Measurements from ENCODE around the gene DSTYK.
"Not testable (repeated sequence)": the region's sequence is repeated elsewhere in the genome, so short reads cannot be mapped to it uniquely, and the experiment has no call there.

Gene DSTYK

GRCh38 chr1:205214756-205215155 is 3.3 kb upstream of the DSTYK start:
- no peak for DNase-seq (ENCODE audit: low spot score)

GRCh38 chr1:205211839-205212536 is 486 bp upstream of the DSTYK start:
- DNase-seq (ENCODE audit: low spot score): no peak

GRCh38 chr1:205210756-205211168 is 740 bp downstream of the DSTYK start:
- DNase-seq (ENCODE audit: low spot score): no peak

- DNase-seq (ENCODE audit: low spot score): no peak
Measured at GRCh38 chr1:205208811-205209210, 2.7 kb downstream of the DSTYK start.

GRCh38 chr1:205205055-205205454 is 6.4 kb downstream of the DSTYK start:
- DNase-seq (ENCODE audit: low spot score): no peak

- no peak for DNase-seq (ENCODE audit: low spot score)
Measured at GRCh38 chr1:205204552-205204951, 7.0 kb downstream of the DSTYK start.

GRCh38 chr1:205199931-205200299 is 11.6 kb downstream of the DSTYK start:
- no peak for DNase-seq (ENCODE audit: low spot score)

GRCh38 chr1:205199090-205199930 is 12.2 kb downstream of the DSTYK start:
- DNase-seq (ENCODE audit: low spot score): no peak

- DNase-seq (ENCODE audit: low spot score): no peak
Measured at GRCh38 chr1:205192287-205192686, 19.2 kb downstream of the DSTYK start.

GRCh38 chr1:205191622-205192021 is 19.9 kb downstream of the DSTYK start:
- no peak for DNase-seq (ENCODE audit: low spot score)

GRCh38 chr1:205190845-205191577 is 20.5 kb downstream of the DSTYK start:
- DNase-seq (ENCODE audit: low spot score): no peak

GRCh38 chr1:205189131-205189530 is 22.4 kb downstream of the DSTYK start:
- DNase-seq (ENCODE audit: low spot score): no peak

- DNase-seq (ENCODE audit: low spot score): no peak
Measured at GRCh38 chr1:205188596-205188995, 22.9 kb downstream of the DSTYK start.

- no peak for DNase-seq (ENCODE audit: low spot score)
Measured at GRCh38 chr1:205188098-205188497, 23.4 kb downstream of the DSTYK start.

- no peak for DNase-seq (ENCODE audit: low spot score)
Measured at GRCh38 chr1:205187420-205187819, 24.1 kb downstream of the DSTYK start.

GRCh38 chr1:205186191-205186590 is 25.3 kb downstream of the DSTYK start:
- DNase-seq (ENCODE audit: low spot score): no peak

GRCh38 chr1:205183676-205184335 is 27.7 kb downstream of the DSTYK start:
- no peak for DNase-seq (ENCODE audit: low spot score)

GRCh38 chr1:205182930-205183329 is 28.6 kb downstream of the DSTYK start:
- no peak for DNase-seq (ENCODE audit: low spot score)

- DNase-seq (ENCODE audit: low spot score): not testable (repeated sequence)
Measured at GRCh38 chr1:205180331-205180730, 31.2 kb downstream of the DSTYK start.

GRCh38 chr1:205179842-205180241 is 31.7 kb downstream of the DSTYK start:
- no peak for DNase-seq (ENCODE audit: low spot score)

- DNase-seq (ENCODE audit: low spot score): no peak
Measured at GRCh38 chr1:205172729-205173366, 38.7 kb downstream of the DSTYK start.

- DNase-seq (ENCODE audit: low spot score): no peak
Measured at GRCh38 chr1:205171369-205171768, 40.1 kb downstream of the DSTYK start.
